ENCODE data around the gene CALD1. TPM values are rescaled to one million over a fixed set of nuclear protein-coding genes. Genes with fewer than 3 reads are reported as not detected.

CALD1 gene
- total RNA-seq, 2 experiments from 2014 or later, result 0.33 TPM; not detected in 1

DNA sequence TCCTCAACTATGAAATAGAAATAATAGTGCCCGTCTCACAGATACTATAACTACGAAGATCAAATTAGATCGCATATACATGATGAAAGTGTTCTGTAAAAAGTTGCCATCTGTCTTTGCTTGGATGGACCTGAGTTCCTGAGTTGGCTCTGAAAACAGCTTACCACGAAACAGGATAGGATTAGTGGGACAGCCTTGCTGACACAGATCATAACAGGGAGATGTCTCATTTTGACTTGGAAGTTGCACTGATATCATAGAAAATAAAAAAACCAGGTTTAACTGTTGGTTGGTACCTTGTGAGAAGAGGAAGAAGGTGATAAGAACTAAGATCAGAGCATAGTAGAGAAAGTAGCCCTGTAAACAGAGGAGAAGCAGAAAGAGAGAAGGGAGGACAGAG is 127.6 kb downstream of the CALD1 start:
- Mint-ChIP-seq H3K36me3 (ENCODE audit: low read depth) (no peaks in the 10 kb centered on the region), H3K9me3 (no peaks in the 10 kb centered on the region), H3K4me3 (no peak overlapping the region), H3K4me1 (ENCODE audit: low read depth) (no peaks in the 10 kb centered on the region), H3K27ac (no peak overlapping the region), H3K27me3 (no peaks in the 10 kb centered on the region)
- TF ChIP-seq, protein P1, sequence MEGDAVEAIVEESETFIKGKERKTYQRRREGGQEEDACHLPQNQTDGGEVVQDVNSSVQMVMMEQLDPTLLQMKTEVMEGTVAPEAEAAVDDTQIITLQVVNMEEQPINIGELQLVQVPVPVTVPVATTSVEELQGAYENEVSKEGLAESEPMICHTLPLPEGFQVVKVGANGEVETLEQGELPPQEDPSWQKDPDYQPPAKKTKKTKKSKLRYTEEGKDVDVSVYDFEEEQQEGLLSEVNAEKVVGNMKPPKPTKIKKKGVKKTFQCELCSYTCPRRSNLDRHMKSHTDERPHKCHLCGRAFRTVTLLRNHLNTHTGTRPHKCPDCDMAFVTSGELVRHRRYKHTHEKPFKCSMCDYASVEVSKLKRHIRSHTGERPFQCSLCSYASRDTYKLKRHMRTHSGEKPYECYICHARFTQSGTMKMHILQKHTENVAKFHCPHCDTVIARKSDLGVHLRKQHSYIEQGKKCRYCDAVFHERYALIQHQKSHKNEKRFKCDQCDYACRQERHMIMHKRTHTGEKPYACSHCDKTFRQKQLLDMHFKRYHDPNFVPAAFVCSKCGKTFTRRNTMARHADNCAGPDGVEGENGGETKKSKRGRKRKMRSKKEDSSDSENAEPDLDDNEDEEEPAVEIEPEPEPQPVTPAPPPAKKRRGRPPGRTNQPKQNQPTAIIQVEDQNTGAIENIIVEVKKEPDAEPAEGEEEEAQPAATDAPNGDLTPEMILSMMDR (IDR thresholded peaks at IDR 0.05), result no peak
- H3K9me3 ChIP-seq (ENCODE audit: control insufficient read depth in 1 of 2, insufficient read depth in 1 of 2, low read length in 2 of 2), result no peaks in the 10 kb centered on the region
- CTCF ChIA-PET, result no interaction called here
- no peaks in the 10 kb centered on the region for H3K36me3 ChIP-seq (ENCODE audit: insufficient read depth, low read length)
- H3K4me3 ChIP-seq (ENCODE audit: low read length), result no peak overlapping the region
- intact Hi-C loops (cut with DNase I, micrococcal nuclease), result no loop called here
- no peak for DNase-seq
- POLR2A ChIA-PET, result no interaction called here
- no peaks in the 10 kb centered on the region for H3K4me1 ChIP-seq (ENCODE audit: insufficient read depth, low read length)
- H3K27ac ChIP-seq (ENCODE audit: low read depth in 1 of 2, low read length in 2 of 2), result no peak overlapping the region
- ATAC-seq (ENCODE audit: poor library complexity), result no peak
- no peaks in the 10 kb centered on the region for H3K27me3 ChIP-seq (ENCODE audit: control insufficient read depth in 1 of 2, insufficient read depth in 2 of 2, low read length in 2 of 2)

DNA sequence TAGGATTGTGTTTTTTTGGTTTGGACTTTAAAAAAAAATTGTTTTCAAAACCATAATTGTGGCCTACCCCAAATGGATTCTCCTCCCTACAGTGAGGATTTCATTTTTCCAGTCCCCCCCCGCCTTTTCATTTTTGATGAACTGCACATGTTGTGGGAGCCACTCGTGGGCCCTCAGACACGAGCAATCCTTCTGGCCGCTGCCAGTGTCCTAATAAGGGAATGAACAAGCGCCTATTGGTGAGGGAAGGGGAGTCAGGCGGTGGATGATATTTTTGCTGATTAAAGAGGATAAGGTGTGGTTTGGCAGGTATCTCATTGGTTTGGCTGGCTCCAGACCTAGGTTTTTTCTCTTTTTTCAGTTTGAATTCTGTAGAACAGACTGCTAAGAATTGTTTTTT is 128.2 kb downstream of the CALD1 start:
- Mint-ChIP-seq H3K4me1 (ENCODE audit: low read depth) (no peaks in the 10 kb centered on the region), H3K36me3 (ENCODE audit: low read depth) (no peaks in the 10 kb centered on the region), H3K27me3 (no peaks in the 10 kb centered on the region), H3K4me3 (no peak overlapping the region), H3K27ac (no peak overlapping the region), H3K9me3 (no peaks in the 10 kb centered on the region)
- DNase-seq, result no peak
- no peaks in the 10 kb centered on the region for H3K27me3 ChIP-seq (ENCODE audit: control insufficient read depth in 1 of 2, insufficient read depth in 2 of 2, low read length in 2 of 2)
- no peak overlapping the region for H3K27ac ChIP-seq (ENCODE audit: low read depth in 1 of 2, low read length in 2 of 2)
- ATAC-seq (ENCODE audit: poor library complexity), result no peak
- intact Hi-C loops (cut with DNase I, micrococcal nuclease), result no loop called here
- ChIA-PET CTCF (no interaction called here), POLR2A (no interaction called here)
- no peaks in the 10 kb centered on the region for H3K4me1 ChIP-seq (ENCODE audit: insufficient read depth, low read length)
- no peaks in the 10 kb centered on the region for H3K9me3 ChIP-seq (ENCODE audit: control insufficient read depth in 1 of 2, insufficient read depth in 1 of 2, low read length in 2 of 2)
- H3K4me3 ChIP-seq (ENCODE audit: low read length), result no peak overlapping the region
- no peaks in the 10 kb centered on the region for H3K36me3 ChIP-seq (ENCODE audit: insufficient read depth, low read length)
- TF ChIP-seq, protein P1 (IDR thresholded peaks at IDR 0.05), result no peak

DNA sequence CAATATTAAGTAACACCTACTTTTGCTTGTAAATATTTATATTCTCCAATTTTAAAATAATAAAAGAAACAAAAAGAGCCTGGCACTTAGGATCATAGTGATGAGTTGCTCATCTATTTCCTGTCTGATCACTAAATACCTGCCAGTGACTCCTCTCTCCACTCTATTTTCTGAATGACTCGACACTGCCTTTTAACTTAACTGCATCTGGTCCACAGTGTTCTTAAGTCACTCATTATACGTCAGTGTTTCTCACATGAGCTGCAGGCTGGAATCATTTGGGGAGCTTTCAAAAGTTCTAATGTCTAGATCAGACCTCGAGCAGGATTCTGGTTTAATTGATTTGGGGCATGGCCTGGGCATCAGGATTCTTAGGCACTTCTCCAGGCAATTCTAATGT is 128.9 kb downstream of the CALD1 start:
- no peak overlapping the region for H3K27ac ChIP-seq (ENCODE audit: low read depth in 1 of 2, low read length in 2 of 2)
- Mint-ChIP-seq H3K27ac (no peak overlapping the region), H3K27me3 (no peaks in the 10 kb centered on the region), H3K4me3 (no peak overlapping the region), H3K4me1 (ENCODE audit: low read depth) (no peaks in the 10 kb centered on the region), H3K36me3 (ENCODE audit: low read depth) (no peaks in the 10 kb centered on the region), H3K9me3 (no peaks in the 10 kb centered on the region)
- H3K27me3 ChIP-seq (ENCODE audit: control insufficient read depth in 1 of 2, insufficient read depth in 2 of 2, low read length in 2 of 2), result no peaks in the 10 kb centered on the region
- TF ChIP-seq, protein P1 (IDR thresholded peaks at IDR 0.05), result no peak
- H3K9me3 ChIP-seq (ENCODE audit: control insufficient read depth in 1 of 2, insufficient read depth in 1 of 2, low read length in 2 of 2), result no peaks in the 10 kb centered on the region
- no peak overlapping the region for H3K4me3 ChIP-seq (ENCODE audit: low read length)
- ATAC-seq (ENCODE audit: poor library complexity) (no peak), DNase-seq (no peak)
- POLR2A ChIA-PET, result no interaction called here
- no peaks in the 10 kb centered on the region for H3K36me3 ChIP-seq (ENCODE audit: insufficient read depth, low read length)
- CTCF ChIA-PET, result no interaction called here
- H3K4me1 ChIP-seq (ENCODE audit: insufficient read depth, low read length), result no peaks in the 10 kb centered on the region
- intact Hi-C loops (cut with DNase I, micrococcal nuclease), result no loop called here
